ENCODE results near the gene PTGDS.

Gene PTGDS

GRCh38 chr9:136977223-136977622 is at the start of gene PTGDS:
PTGDS (plus strand) TSS chr9:136977504; CDS start chr9:136977579, 75 bp downstream.
- DNase-seq: no peak

GRCh38 chr9:136928591-136928990 is 48.7 kb upstream of the PTGDS start:
- DNase-seq: no peak

GRCh38 chr9:136930014-136930413 is 47.3 kb upstream of the PTGDS start:
- no peak for DNase-seq

- DNase-seq: no peak
Observed at GRCh38 chr9:136931611-136932130, 45.6 kb upstream of the PTGDS start.

GRCh38 chr9:136934277-136934676 is 43.0 kb upstream of the PTGDS start:
- no peak for DNase-seq

- no peak for DNase-seq
Observed at GRCh38 chr9:136935651-136936050, 41.7 kb upstream of the PTGDS start.

GRCh38 chr9:136936645-136937170 is 40.6 kb upstream of the PTGDS start:
- DNase-seq: no peak

GRCh38 chr9:136937186-136938001 is 39.9 kb upstream of the PTGDS start:
- DNase-seq: no peak

- DNase-seq: no peak
Observed at GRCh38 chr9:136939431-136939995, 37.8 kb upstream of the PTGDS start.

GRCh38 chr9:136939996-136940525 is 37.2 kb upstream of the PTGDS start:
- no peak for DNase-seq

GRCh38 chr9:136940526-136941230 is 36.6 kb upstream of the PTGDS start:
- DNase-seq: no peak

GRCh38 chr9:136941231-136942111 is 35.8 kb upstream of the PTGDS start:
- DNase-seq: no peak

GRCh38 chr9:136942112-136942880 is 35.0 kb upstream of the PTGDS start:
- DNase-seq: no peak

- DNase-seq: no peak
Observed at GRCh38 chr9:136942881-136943230, 34.4 kb upstream of the PTGDS start.

- DNase-seq: peak; percentile 59
Observed at GRCh38 chr9:136943291-136944211, 33.8 kb upstream of the PTGDS start.

GRCh38 chr9:136944212-136944518 is 33.1 kb upstream of the PTGDS start:
- no peak for DNase-seq

- peak; percentile 97 for DNase-seq
Observed at GRCh38 chr9:136944519-136945332, 32.6 kb upstream of the PTGDS start, which contains the start of the genes C8G and FBXW5. C8G (plus strand) TSS chr9:136945243; CDS start chr9:136945321, 78 bp downstream. FBXW5 (minus strand) TSS chr9:136944738; CDS start chr9:136944083, 655 bp downstream.

GRCh38 chr9:136945333-136946227 is 31.7 kb upstream of the PTGDS start:
- DNase-seq: no peak
